GM18505 (cell line): Measurements from ENCODE around the gene GLYAT.

Experiments
- ATAC-seq: cut with Tn5 transposase; IDR thresholded peaks from one replicate; pipeline ENCODE4 v1.9.1; 2021; ENCODE audit not compliant: unreplicated experiment
- POLR2A ChIP-seq: IDR thresholded peaks from 4 replicates; pipeline ENCODE4 v1.6.1; 2011; ENCODE audit warnings: borderline replicate concordance; ENCODE audit not compliant: insufficient read depth, insufficient read length; ENCODE audit errors: extremely low read depth

The GLYAT gene, protein sequence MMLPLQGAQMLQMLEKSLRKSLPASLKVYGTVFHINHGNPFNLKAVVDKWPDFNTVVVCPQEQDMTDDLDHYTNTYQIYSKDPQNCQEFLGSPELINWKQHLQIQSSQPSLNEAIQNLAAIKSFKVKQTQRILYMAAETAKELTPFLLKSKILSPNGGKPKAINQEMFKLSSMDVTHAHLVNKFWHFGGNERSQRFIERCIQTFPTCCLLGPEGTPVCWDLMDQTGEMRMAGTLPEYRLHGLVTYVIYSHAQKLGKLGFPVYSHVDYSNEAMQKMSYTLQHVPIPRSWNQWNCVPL

DNA sequence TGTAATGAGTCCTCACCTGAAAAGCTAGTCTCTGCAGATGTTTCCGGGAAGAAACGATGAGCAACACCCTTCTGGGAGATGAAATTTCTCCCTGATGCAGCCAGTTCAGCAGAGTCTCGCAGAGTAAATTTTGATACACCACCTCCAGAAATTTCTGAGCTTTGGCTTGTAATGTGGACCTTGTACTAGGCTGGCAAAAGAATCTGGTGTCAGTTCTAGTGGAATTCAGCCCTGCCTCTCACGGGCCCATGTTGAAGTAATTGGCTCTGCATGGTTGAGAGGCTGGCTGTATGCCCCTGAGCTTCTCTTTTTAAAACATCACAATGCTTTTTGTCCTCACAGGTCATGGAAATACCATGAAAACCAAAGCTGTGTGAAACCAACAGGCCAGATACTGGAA lies at the start of gene GLYAT:
GLYAT (minus strand) TSS at position 125 of the 400 bp plus-strand sequence. CDS start 7,447 bp downstream, outside the sequence.
- no peak for TF ChIP-seq POLR2A
- ATAC-seq: no peak

DNA sequence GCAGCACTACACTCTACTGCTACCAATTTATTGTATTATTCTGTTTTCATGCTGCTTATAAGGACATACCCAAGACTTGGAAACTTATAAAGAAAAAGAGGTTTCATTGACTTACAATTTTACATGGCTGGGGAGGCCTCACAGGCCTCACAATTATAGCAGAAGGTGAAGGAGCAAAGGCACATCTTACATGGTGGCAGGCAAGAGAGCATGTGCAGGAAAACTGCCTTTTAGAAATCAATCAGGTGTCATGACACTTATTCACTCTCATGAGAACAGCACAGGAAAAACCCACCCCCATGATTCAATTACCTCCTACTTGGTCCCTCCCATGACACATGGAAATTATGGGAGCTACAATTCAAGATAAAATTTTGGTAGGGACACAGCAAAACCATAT lies 49.6 kb upstream of the GLYAT start:
- no peak for TF ChIP-seq POLR2A
- ATAC-seq: no peak

DNA sequence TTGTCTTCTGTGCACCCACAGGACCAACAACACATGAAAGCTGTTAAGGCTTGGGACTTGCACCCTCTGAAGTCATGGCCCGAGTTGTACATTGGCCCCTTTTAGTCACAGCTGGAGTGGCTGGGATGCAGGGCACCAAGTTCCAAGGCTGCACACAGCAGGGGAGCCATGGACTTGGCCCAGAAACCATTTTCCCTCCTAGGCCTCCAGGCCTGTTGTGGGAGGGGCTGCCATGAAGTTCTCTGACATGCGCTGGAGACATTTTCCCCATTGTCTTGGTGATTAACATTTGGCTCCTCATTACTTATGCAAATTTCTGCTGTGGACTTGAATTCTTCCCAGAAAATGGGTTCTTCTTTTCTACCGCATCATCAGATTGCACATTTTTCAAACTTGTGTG lies 48.8 kb upstream of the GLYAT start:
- ATAC-seq: no peak

DNA sequence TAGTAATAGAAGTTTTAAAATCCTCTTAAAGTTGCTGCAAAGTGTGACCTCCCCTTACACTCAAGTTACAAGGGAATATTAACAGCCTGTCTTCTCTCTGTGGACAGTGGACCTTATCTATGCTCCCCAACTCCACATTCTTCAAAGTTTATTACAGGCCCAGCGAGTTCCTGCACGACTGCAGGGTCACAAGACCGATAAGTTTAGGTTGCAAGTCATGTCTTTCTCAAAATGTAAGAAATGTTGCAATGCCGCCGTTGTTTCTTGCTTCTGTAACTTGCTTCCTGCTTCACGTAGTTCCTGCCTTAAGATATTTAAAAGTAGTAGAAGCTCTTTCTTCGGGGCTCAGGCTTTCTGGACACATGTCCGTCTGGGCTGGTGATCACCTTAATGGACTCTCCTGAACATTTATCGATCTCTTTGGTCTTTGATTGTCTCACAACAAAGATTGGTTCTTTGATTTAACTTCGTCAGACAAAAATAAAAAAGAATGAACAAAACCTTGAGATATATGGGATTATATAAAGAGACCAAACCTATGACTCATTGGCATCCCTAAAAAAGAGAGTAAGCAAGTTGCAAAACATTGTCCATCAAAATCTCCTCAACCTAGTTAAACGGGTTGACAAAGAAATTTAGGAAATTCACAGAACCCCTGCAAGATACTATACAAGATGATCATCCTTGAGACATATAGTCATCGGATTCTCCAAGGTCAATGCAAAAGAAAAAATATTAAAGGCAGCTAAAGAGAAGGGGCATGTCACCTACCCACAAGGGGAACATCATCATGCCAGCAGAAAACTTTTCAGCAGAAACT lies 45.4 kb upstream of the GLYAT start:
- no peak for TF ChIP-seq POLR2A
- ATAC-seq: no peak

More for the DNA sequence above, 48.8 kb upstream of the GLYAT start:
- no peak for TF ChIP-seq POLR2A

DNA sequence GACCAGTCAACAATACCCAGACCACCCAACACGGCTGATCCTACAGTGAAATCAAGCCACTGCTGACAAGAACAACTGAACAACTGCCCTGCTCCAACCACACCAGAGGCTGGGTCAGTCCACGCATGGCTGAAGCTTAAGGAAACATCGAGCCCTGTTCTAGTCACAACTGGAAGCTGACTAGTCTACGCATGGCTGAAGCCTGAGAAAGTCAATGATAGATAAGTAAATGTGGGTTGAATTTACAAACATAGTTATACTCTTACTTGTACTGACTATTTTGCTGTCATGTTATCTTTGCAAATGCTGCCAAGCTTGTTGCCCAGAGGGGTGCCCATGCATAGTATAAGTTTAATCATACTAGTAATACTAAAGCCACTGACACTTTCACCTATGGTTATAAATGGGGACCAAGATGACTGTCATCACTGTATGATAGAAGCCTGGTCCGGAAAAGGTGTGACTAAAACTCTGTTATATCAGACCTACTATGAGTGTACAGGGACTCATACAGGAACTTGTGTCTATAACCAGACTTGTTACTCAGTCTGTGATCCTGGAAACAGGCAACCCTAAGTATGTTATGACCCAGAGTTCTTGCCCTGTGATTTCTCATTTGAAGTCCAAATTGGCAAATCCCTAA lies 43.4 kb upstream of the GLYAT start:
- no peak for TF ChIP-seq POLR2A
- ATAC-seq: no peak

DNA sequence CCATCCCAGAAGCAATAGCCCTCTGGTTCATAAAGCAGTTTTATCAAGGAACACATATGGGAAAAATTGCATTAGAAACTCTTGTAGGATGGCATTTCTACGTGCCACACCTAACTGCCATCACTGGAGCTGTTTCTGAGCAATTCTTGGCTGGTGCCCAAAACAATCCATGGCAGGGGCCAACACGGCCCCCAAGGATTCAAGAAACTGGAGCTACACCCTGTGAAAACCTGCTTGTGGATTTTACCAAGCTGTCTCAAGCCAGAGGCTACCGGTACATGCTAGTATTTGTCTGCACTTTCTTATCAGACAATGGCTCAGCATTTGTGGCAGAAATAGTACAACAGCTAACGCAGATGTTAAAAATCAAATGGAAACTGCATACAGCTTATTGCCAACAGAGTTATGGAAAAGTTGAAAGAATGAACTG lies 42.4 kb upstream of the GLYAT start:
- TF ChIP-seq POLR2A: no peak

DNA sequence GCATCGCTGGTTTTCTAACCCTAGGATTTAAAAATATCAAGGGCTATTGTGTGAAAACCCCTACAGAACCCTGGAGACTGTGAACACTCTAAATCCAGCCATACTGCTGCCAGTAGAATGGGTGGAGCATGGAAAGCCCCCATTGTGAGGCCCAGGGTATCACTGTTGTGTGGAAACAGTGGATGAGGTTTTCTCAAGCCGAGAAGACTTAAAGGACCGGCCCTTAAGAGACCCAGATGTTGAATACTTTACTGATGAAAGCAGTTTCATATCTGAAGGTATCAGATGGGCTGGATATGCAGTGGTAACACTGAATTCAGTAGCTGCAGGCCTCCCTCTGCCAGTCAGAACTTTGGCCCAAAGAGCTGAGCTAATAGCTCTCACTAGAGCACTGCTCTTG lies 41.6 kb upstream of the GLYAT start:
- ATAC-seq: no peak

More for the DNA sequence above, 42.4 kb upstream of the GLYAT start:
- ATAC-seq: no peak

DNA sequence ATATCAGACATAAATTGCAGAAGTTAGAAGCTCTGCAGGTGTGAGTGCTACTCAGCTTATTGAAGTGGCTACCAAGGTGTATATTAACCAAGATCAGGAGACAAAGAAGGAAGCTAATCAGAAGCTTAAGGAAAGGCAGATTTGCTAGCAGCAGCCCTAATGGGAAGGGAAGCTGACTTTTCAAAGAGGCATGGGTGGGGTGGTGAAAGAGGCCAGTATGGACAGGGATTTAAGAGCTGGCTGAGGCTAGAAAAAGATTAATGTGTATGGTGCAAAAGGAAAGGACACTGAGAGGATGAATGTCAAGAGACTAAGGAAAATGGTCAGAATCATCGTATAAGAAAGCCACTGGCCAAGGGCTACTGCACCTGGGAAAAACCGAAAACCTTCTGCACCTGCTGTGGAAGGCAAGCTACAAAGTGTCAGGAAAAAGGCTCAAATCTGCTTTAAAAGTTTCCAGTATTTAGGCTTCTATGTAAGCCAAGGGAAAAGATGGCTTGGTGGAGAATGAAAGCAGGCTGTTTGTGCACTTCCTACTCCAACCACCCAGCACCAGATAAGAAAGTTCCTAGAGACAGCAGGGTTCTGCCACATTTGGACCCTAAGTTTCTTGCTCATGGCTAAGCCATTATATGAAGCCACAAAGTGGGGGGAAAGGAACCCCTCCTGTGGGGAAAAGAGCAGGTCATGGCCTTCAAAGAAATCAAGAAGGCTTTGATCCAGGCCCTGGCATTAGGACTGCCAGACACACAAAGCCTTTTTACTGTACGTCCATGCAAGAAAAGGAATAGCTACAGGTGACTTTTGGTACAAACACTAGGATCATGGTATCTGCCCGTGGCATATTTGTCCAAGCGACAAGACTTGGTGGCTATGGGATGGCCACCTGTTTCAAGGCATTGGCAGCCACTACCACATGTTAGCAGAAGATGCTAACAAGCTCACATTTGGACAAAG lies 40.9 kb upstream of the GLYAT start:
- no peak for TF ChIP-seq POLR2A
- no peak for ATAC-seq

More for the DNA sequence above, 41.6 kb upstream of the GLYAT start:
- no peak for TF ChIP-seq POLR2A

DNA sequence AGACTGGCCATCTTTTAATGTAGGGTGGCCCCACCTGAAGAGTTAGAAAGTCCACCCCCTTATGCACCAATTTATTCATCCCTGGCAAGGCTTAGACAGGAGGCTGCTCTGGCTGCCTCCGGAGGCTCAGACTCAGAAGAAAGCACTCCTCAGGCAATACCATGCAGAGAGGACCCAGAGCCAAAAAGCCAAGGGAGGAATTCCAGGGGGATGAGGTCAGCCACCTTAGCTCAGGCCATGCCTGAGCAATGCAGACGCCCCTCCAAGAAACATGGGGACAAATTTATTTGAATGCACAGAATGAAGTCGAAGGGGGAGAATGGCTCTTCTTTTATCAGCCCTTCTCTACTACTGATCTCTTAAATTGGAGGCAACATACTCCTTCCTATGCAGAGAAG lies 39.7 kb upstream of the GLYAT start:
- no peak for ATAC-seq
- TF ChIP-seq POLR2A: no peak

DNA sequence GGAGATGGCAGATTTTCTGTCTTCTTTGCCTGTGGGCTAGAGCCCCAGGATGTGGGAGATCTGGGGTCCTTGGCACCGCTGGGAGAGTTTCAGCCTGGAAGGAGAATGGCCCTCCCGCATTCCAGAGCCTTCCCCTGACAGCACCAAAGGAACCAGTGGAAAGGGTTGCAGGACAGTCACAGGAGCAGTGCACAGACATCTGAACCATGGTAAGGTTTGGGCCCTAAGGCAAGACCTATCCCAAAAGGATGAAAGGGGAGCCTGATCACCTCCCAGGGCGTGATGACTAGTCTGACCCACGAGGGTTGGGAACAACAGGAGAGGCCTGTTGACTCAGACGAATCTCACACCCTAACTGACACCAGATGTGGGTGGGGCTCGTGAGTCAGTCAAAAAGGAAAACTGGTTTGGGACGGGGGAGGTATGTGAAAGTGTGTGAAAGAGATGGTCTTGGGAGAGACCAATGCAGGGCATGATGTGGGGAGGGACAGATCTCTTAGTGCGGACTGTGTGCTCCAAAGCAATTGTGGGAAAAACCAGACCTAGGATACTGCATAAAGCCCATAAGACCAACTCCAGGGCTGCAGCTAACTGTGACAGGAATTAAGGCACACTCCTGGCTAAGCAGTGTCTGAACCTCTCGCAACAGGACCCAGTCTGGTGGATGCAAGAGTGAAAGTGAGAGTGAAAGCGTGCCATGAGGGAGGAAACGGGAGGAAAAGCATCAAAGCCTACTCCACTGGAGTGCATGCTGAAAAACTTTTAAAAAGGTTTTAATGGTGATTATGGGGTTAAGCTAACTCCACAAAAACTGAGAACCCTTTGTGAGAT lies 39.1 kb upstream of the GLYAT start:
- no peak for ATAC-seq
- TF ChIP-seq POLR2A: no peak

DNA sequence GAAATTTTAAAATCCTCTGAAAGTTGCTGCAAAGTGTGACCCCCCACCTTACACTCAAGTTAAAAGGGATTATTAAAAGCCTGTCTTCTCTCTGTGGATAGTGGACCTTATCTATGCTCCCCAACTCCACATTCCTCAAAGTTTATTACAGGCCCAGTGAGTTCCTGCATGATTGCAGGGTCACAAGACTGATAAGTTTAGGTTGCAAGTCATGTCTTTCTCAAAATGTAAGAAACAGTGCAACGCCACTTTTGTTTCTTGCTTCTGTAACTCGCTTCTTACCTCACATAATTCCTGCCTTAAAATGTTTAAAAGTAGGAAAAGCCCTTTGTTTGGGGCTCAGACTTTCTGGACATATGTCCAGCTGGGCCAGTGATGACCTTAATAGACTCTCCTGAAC lies 38.4 kb upstream of the GLYAT start:
- no peak for TF ChIP-seq POLR2A
- no peak for ATAC-seq

DNA sequence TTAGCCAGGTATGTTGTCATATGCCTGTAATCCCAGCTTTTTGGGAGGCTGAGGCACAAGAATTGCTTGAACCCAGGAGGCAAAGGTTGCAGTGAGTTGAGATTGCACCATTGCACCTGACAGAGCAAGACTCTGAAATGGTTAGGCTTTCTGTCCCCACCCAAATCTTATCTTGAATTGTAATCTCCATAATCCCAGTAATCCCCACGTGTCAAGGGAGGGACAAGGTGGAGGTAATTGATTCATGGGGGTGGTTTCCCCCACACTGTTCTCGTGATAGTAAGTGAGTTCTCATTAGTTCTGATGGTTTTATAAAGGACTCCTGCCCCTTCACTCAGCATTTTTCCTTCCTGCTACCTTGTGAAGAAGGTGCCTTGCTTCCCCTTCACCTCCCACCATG lies 37.6 kb upstream of the GLYAT start:
- ATAC-seq: no peak
- TF ChIP-seq POLR2A: no peak
